SK-N-SH (cell line): ENCODE data around the gene ANAPC4. TPM values are rescaled to one million over a fixed set of nuclear protein-coding genes. Genes with fewer than 3 reads are reported as not detected.

Source experiments
- CTCF ChIA-PET: fragments of 300-600, 350-600 bp; formaldehyde crosslinking; extraction: SDS; loops from one replicate; lab custom pipeline; 2021; lab: Yijun Ruan, JAX
- POLR2A ChIA-PET: fragments of 350-600 bp; sonication (Branson Sonifier 250); formaldehyde crosslinking; extraction: SDS; loops from one replicate; lab custom pipeline; 2020; ENCODE audit warnings: antibody characterized with exemption, inconsistent platforms; lab: Yijun Ruan, JAX
- DNase-seq: peaks from one replicate; pipeline ENCODE4 v3.0.0; 2012
- H2AFZ ChIP-seq: fragments of 200-600 bp; sonication (generic); 2 replicates; pipeline ENCODE4 v1.8.1; 2016; ENCODE audit warnings: antibody characterized with exemption, mild to moderate bottlenecking, low read depth
- H3F3A ChIP-seq: fragments of 200-600 bp; sonication (generic); replicated peaks from 2 replicates; pipeline ENCODE3; 2016; ENCODE audit warnings: antibody characterized with exemption, mild to moderate bottlenecking; ENCODE audit not compliant: insufficient read depth
- H3K27ac ChIP-seq, 2 experiments: fragments of 200-500 bp in 1 of 2; fragments of 200-600 bp in 1 of 2; sonication (Bioruptor generic) in 1 of 2; sonication (generic), shearing (Covaris generic) in 1 of 2; 2 replicates each; pipeline versions ENCODE4 v1.5.1 to v1.6.1; 2014 to 2016; ENCODE audit warnings: low read depth in 2 of 2, inconsistent platforms in 1 of 2, low read length in 1 of 2, mild to moderate bottlenecking in 1 of 2, mixed read lengths in 1 of 2
- H3K27me3 ChIP-seq: fragments of 200-600 bp; sonication (generic), shearing (Covaris generic); 2 replicates; pipeline ENCODE4 v1.6.1; 2016; ENCODE audit warnings: mixed run types; ENCODE audit not compliant: insufficient read depth
- H3K36me3 ChIP-seq, 2 experiments: fragments of 200-500 bp in 1 of 2; fragments of 200-600 bp in 1 of 2; sonication (Bioruptor generic) in 1 of 2; sonication (generic) in 1 of 2; replicated peaks in 1 of 2; 2 replicates each; pipeline versions ENCODE3 to v1.5.1; 2014 to 2016; ENCODE audit warnings: low read length in 1 of 2, mild to moderate bottlenecking in 1 of 2; ENCODE audit not compliant: insufficient read depth in 2 of 2, control insufficient read depth in 1 of 2
- H3K4me1 ChIP-seq, 2 experiments: fragments of 200-500 bp in 1 of 2; fragments of 200-600 bp in 1 of 2; sonication (Bioruptor generic) in 1 of 2; sonication (generic), shearing (Covaris generic) in 1 of 2; 2 replicates each; pipeline versions ENCODE4 v1.5.1 to v1.6.1; 2014 to 2016; ENCODE audit warnings: low read depth in 1 of 2, low read length in 1 of 2, mixed run types in 1 of 2; ENCODE audit not compliant: insufficient read depth in 2 of 2, control insufficient read depth in 1 of 2
- H3K4me2 ChIP-seq: fragments of 200-600 bp; sonication (generic), shearing (Covaris generic); 2 replicates; pipeline ENCODE4 v1.6.1; 2017; ENCODE audit warnings: mixed run types
- H3K4me3 ChIP-seq, 2 experiments: fragments of 200-500 bp in 1 of 2; fragments of 200-600 bp in 1 of 2; sonication (Bioruptor generic) in 1 of 2; sonication (generic), shearing (Covaris generic) in 1 of 2; 2 replicates each; pipeline versions ENCODE4 v1.5.1 to v1.8.1; 2014 to 2016; ENCODE audit warnings: low read depth in 2 of 2, inconsistent platforms in 1 of 2, low read length in 1 of 2, mild to moderate bottlenecking in 1 of 2, mixed read lengths in 1 of 2, moderate library complexity in 1 of 2
- H3K79me2 ChIP-seq: fragments of 200-600 bp; sonication (generic); 2 replicates; pipeline ENCODE4 v1.8.1; 2017; ENCODE audit warnings: mild to moderate bottlenecking; ENCODE audit not compliant: insufficient read depth
- H3K9ac ChIP-seq: fragments of 200-600 bp; sonication (generic); 2 replicates; pipeline ENCODE4 v1.6.1; 2017; ENCODE audit warnings: mixed run types
- H3K9me2 ChIP-seq: fragments of 200-600 bp; sonication (generic); 2 replicates; pipeline ENCODE4 v1.6.1; 2017; ENCODE audit warnings: mixed run types
- H3K9me3 ChIP-seq: fragments of 200-600 bp; sonication (generic); 2 replicates; pipeline ENCODE4 v1.6.1; 2017; ENCODE audit warnings: mixed run types, mild to moderate bottlenecking, moderate library complexity
- H4K20me1 ChIP-seq: fragments of 200-600 bp; sonication (generic); 2 replicates; pipeline ENCODE4 v1.6.1; 2017; ENCODE audit warnings: mild to moderate bottlenecking, mixed run types; ENCODE audit not compliant: insufficient read depth
- CHD2 ChIP-seq: fragments of 150-350 bp; IDR thresholded peaks from 2 replicates; pipeline ENCODE4 v1.6.1; 2018; ENCODE audit warnings: low read length; ENCODE audit not compliant: partially characterized antibody
- CTCF ChIP-seq: fragments of 200-600 bp; sonication (generic); IDR thresholded peaks from 2 replicates; pipeline ENCODE4 v1.6.1; 2017; ENCODE audit warnings: antibody characterized with exemption, mild to moderate bottlenecking, moderate library complexity
- ELF1 ChIP-seq: IDR thresholded peaks from 2 replicates; pipeline ENCODE4 v1.4.0; 2012
- EP300 ChIP-seq, 2 experiments: IDR thresholded peaks; 2 replicates each; pipeline versions ENCODE4 v1.4.0 to v1.6.1; 2012; ENCODE audit warnings: borderline replicate concordance in 1 of 2, low read depth in 1 of 2, low read length in 1 of 2
- FOSL2 ChIP-seq: IDR thresholded peaks from 2 replicates; pipeline ENCODE4 v1.4.0; 2012; ENCODE audit warnings: low read depth, mild to moderate bottlenecking, moderate library complexity, borderline replicate concordance
- GABPA ChIP-seq: IDR thresholded peaks from 2 replicates; pipeline ENCODE4 v1.4.0; 2012; ENCODE audit warnings: low read depth, mild to moderate bottlenecking
- GATA2 ChIP-seq: sonication (generic); formaldehyde crosslinking; IDR thresholded peaks from 2 replicates; pipeline ENCODE4 v1.5.0; 2020; ENCODE audit warnings: mild to moderate bottlenecking, missing genetic modification reagents
- IRF3 ChIP-seq: fragments of 150-350 bp; IDR thresholded peaks from 2 replicates; pipeline ENCODE4 v1.6.1; 2016; ENCODE audit warnings: mild to moderate bottlenecking, low read depth, low read length
- JUND ChIP-seq: IDR thresholded peaks from 2 replicates; pipeline ENCODE4 v1.4.0; 2012
- MAX ChIP-seq: IDR thresholded peaks from 2 replicates; pipeline ENCODE4 v1.4.0; 2012; ENCODE audit warnings: low read depth
- NFIC ChIP-seq: IDR thresholded peaks from 2 replicates; pipeline ENCODE4 v1.4.0; 2012; ENCODE audit warnings: borderline replicate concordance
- NRF1 ChIP-seq: IDR thresholded peaks from 2 replicates; pipeline ENCODE4 v1.6.1; 2012; ENCODE audit warnings: low read depth, mild to moderate bottlenecking, low read length
- PBX3 ChIP-seq: IDR thresholded peaks from 2 replicates; pipeline ENCODE4; 2012
- RAD21 ChIP-seq: IDR thresholded peaks from 2 replicates; pipeline ENCODE4 v1.6.1; 2012; ENCODE audit warnings: mild to moderate bottlenecking, low read length
- RCOR1 ChIP-seq: fragments of 150-350 bp; IDR thresholded peaks from 2 replicates; pipeline ENCODE4 v1.6.1; 2017; ENCODE audit warnings: antibody characterized with exemption, low read length
- RFX5 ChIP-seq: IDR thresholded peaks from 2 replicates; pipeline ENCODE4 v1.6.1; 2012; ENCODE audit warnings: mild to moderate bottlenecking, improper control_type of control experiment, low read length
- SIN3A ChIP-seq: IDR thresholded peaks from 2 replicates; pipeline ENCODE4 v1.6.1; 2012; ENCODE audit warnings: low read depth, mild to moderate bottlenecking, low read length, moderate library complexity, borderline replicate concordance
- TCF12 ChIP-seq: IDR thresholded peaks from 2 replicates; pipeline ENCODE4 v1.4.0; 2012
- YY1 ChIP-seq: IDR thresholded peaks from 2 replicates; pipeline ENCODE4 v1.4.0; 2012; ENCODE audit warnings: low read depth, mild to moderate bottlenecking
- WGBS: methylation state at CpG from one replicate; pipeline ENCODE4 v1.1.6; 2017; ENCODE audit warnings: low lambda C conversion rate; 5-methylcytosine and 5-hydroxymethylcytosine counted together
- polyA plus RNA-seq, 3 experiments: library from polyadenylated mRNA; depleted of rRNA; stranded (reverse); fragments of >200 nt; gene quantifications; 2 replicates each; pipeline ENCODE4 v1.2.3, GENCODE V29; 2012

Gene ANAPC4
- polyA plus RNA-seq, 1 of the 3 experiments (the other 2 are of a cell fraction) = 7.7 TPM

- no peak for DNase-seq
- H3F3A ChIP-seq = no peaks in the 10 kb centered on the region
- no peak overlapping the region for H3K9ac ChIP-seq
- TF ChIP-seq IRF3 = no peak
- TF ChIP-seq TCF12 = no peak
- TF ChIP-seq CTCF = no peak
- TF ChIP-seq YY1 = no peak
- TF ChIP-seq FOSL2 = no peak
- TF ChIP-seq EP300 (IDR thresholded peaks at IDR 0.05; ENCODE audit: borderline replicate concordance in 1 of 2, low read depth in 1 of 2, low read length in 1 of 2) = no peak
- TF ChIP-seq NRF1 = no peak
- TF ChIP-seq PBX3 = no peak
- no peak for TF ChIP-seq RCOR1
- no peak for TF ChIP-seq NFIC
- TF ChIP-seq, all 33 proteins: peak for 0
- no peaks in the 10 kb centered on the region for H4K20me1 ChIP-seq
- H3K4me2 ChIP-seq = no peak overlapping the region
- H3K4me1 ChIP-seq = no peaks in the 10 kb centered on the region; a peak in 1 of 4 replicates
- H3K4me3 ChIP-seq = no peak overlapping the region
- POLR2A ChIA-PET = no interaction called here
- H3K27ac ChIP-seq = no peak overlapping the region
- H3K9me2 ChIP-seq = no peaks in the 10 kb centered on the region
- H3K27me3 ChIP-seq = no peaks in the 10 kb centered on the region
- H3K79me2 ChIP-seq = no peaks in the 10 kb centered on the region
- CTCF ChIA-PET = interaction anchor here (1.5 to 3.2 kb wide), 3 partner anchors 11 to 36 kb away, joined by 4 to 12 read pairs (median 10); partner anchors contain the start of gene ZCCHC4
- H2AFZ ChIP-seq = no peak overlapping the region; the same call in 1 of the 2 replicates
- WGBS = 85% methylated on average over 12 of the region's 12 CpGs
- no peaks in the 10 kb centered on the region for H3K9me3 ChIP-seq
- H3K36me3 ChIP-seq = peaks cover 2 to 9% of the 10 kb centered on the region in 2 experiments
These were observed 45.9 kb upstream of the ANAPC4 start for GRCh38 chr4:25330905-25331808.

- H3K9me2 ChIP-seq = no peaks in the 10 kb centered on the region
- 92% methylated on average over 2 of the region's 2 CpGs for WGBS
- H3K9me3 ChIP-seq = no peaks in the 10 kb centered on the region
- H3K4me3 ChIP-seq = no peak overlapping the region
- no peak overlapping the region for H3K27ac ChIP-seq
- no peak overlapping the region for H3K4me2 ChIP-seq
- H2AFZ ChIP-seq = no peak overlapping the region
- H3K4me1 ChIP-seq = no peaks in the 10 kb centered on the region
- H3K9ac ChIP-seq = no peak overlapping the region
- no peak for DNase-seq
- H3K27me3 ChIP-seq = no peaks in the 10 kb centered on the region
- no peaks in the 10 kb centered on the region for H3K79me2 ChIP-seq
- no peaks in the 10 kb centered on the region for H4K20me1 ChIP-seq
- no peaks in the 10 kb centered on the region for H3F3A ChIP-seq
- peaks cover 0 to 9% of the 10 kb centered on the region in 2 experiments for H3K36me3 ChIP-seq
- ChIA-PET CTCF (no interaction called here), POLR2A (no interaction called here)
- no peak for TF ChIP-seq MAX
- no peak for TF ChIP-seq ELF1
- no peak for TF ChIP-seq GABPA
- TF ChIP-seq CTCF = no peak
- no peak for TF ChIP-seq GATA2 (CRISPR knock-in tag)
- TF ChIP-seq CHD2 = no peak
- no peak for TF ChIP-seq NRF1
- TF ChIP-seq RFX5 = no peak
- no peak for TF ChIP-seq RAD21
- no peak for TF ChIP-seq PBX3
- TF ChIP-seq SIN3A = no peak
- TF ChIP-seq JUND = no peak
- TF ChIP-seq NFIC = no peak
These were observed 33.4 kb upstream of the ANAPC4 start for GRCh38 chr4:25343671-25344070.
